Activated CD4-positive, CD25-positive, alpha-beta regulatory T cell treated with anti-CD3 and anti-CD28 coated beads, Interleukin-2, amount 50 U/mL, for 16 hours (primary cell): ENCODE measurements around the gene CASKIN2.

Experiments used
- DNase-seq: peaks from one replicate; pipeline ENCODE4 v3.0.0-alpha.2; 2020; ENCODE audit warnings: low read depth, low spot score

CASKIN2 gene

DNA sequence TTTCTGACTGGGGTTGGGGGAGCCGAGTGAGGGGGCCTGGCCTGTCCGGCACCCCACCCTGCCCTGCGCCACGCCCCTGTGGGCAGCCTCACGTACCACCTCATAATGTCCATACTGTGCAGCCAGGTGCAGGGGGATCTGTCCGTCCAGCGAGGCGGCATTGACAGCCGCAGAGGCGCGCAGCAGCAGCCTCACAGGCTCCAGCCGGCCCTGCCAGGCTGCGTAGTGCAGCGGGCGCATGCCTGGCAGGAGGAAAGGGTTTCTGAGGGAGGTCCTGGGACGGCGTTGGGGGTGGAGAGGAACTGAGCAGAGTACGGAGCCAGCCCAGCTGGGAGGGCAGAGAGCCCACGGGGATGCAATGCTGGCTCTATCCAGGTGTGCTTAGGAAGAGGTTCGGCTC, 8.4 kb downstream of the CASKIN2 start:
- no peak for DNase-seq

DNA sequence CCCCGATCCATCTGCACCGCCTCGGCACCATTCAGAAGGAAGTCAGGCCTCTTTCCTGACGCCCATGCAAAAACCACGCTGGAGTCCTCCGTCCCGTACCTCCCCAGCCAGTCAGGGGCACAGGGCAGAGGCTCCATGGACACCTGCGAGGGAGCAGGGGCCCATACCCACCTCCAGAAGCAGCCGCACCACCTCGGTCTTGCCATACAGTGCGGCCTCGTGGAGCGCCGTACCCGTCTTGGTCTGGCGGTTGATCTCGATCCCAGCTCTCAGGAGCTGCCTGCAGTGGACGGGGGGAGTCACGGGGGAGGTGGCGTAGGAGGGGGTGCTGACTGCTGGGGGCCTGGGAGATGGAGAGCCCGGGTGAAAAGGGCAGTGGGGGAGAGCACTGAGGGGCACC, 9.2 kb downstream of the CASKIN2 start:
- DNase-seq, result no peak

DNA sequence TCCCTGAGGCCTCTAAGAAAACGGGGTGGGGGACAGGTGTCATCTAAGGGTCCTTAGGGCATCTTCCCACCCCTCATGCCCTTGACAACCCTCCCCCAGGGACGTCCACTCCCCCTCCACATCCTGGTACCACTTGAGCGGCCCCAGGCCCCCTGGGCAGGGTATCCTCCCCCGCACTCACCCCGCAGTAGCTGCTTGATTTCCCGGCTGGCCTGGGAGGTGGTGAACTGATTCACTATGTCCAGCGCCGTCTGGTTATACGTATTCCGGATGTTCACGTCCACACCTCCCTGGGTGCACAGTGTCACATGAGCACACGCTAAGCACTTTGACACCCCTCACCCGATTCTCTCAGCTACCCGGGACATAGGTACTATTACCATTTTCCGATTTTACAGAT, 9.7 kb downstream of the CASKIN2 start:
- no peak for DNase-seq

DNA sequence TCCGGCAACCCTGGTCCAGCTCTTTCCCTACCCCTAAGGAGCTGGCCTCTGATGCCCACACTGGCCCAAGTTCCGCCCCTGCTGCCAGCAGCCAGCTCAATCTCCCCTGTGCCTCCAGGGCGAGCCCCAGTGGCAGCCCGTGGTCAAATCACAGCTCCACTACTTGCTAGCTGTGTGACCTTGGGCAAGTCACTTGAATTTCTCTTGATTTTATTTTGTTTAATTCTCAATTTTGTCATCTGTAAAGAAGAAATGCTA, 10.3 kb downstream of the CASKIN2 start:
- DNase-seq, result no peak

DNA sequence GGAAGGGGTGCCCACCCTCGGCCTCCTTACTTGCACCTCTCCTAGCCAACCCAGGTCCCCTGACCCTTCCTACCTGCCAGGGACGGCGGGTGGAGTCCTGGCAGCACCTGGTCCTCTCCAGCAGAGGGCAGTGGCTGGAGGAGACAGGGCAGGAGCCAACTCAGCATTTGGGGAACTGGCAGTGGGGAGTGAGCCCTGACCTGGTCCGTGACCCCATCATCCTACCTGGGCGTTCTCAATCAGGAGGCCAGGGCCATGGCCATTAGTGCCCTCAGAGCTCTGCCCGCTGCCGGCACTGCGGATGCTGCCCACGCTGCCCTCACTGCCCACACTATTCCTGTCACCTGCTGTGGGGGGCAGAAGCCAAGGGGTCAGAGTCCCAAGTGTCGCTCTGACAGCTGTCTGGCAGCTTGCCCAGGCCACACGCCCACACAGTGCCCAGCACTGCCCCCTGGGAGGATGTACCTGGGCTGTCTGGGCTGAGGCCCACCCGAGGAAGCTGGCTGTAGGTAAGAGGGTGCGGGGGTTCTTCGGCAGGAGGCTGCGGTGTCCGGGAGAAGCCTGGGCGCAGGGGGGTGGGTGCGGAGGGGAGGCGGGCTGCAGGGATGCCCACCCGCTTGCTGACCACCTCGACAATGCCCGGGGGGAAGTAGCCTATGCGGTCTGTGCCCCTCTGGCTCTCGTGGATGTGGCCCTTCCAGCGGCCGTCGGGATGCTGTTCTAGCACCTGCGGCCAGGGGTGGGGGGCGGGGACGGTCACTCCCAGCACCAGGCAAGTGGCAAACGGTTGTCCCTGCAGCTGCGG, 10.8 kb downstream of the CASKIN2 start:
- no peak for DNase-seq

DNA sequence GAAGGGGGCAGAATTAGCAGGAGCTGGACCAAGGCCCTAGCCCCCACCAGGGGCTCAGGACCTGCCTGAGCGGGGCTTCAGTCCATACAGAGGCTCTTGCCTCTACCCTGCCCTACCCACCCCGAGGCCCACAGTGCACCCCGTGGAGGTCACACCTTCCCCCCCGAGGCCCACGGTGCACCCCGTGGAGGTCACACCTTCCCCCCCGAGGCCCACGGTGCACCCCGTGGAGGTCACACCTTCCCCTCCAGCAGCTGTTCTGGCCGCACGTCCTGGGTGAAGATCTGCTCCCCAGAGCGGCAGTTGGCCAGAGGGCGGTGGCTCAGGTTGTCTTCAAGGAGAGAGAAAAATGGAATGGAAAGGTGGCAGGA, 11.4 kb downstream of the CASKIN2 start:
- DNase-seq, result no peak

DNA sequence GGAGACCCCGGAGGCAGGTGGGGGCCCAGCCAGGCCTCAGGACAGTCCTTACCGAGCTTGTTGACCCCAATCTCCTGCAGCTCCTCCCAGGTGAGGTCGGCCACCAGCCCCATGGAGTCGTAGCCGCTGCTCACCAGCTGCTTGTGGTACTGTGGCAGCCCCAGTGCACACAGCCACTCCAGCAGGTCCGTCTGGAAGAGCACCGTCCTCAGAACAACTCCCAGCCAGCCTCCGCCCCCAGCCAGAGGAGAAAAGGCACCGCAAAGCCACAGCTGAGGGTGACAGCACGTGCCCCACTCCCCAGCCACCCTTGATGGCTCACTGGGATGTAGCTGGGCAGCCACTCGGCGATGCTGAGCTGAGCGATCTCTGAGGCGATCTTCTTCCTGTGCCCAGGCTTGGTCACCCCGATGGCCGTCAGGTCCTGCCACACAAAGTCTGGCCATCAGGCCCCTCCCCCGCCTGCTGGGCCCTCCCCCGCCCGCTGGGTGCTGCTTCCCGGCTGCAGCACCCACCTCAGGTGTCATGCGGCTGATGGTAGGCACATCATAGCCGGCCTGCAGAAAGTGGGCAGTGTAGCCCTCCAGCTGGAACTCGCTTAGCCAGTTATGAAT, 11.9 kb downstream of the CASKIN2 start:
- DNase-seq, result no peak

DNA sequence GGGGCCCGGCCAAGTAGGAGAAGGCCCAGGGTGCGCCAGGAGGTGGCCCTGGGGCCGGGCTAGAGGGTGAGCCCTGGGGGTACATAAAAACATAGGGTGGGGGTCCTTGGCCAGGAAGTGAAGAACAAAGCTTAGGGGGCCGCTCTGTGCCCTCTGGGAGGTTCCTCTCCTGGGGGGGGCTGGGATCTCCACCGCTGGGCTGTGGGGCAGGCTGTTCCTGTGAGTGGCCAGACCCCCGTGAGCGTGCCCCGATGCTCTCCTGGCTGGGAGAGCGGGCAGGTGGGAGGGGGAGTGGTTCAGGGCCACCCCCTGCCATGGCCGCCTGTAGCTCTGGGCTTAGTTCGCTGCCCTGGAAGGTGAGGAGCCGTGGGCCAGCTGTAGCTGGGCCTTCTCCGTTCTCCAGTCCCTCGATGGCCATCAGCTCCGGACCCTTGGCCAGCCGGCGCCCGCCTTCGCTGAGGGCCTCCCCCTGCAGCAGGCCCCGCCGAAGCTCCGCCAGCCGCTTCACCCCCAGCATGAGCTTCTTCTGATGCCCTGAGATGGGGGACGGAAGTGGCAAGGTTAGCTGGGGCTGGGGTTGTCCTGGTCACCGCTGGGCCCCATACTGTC, 12.5 kb downstream of the CASKIN2 start:
- DNase-seq, result no peak

DNA sequence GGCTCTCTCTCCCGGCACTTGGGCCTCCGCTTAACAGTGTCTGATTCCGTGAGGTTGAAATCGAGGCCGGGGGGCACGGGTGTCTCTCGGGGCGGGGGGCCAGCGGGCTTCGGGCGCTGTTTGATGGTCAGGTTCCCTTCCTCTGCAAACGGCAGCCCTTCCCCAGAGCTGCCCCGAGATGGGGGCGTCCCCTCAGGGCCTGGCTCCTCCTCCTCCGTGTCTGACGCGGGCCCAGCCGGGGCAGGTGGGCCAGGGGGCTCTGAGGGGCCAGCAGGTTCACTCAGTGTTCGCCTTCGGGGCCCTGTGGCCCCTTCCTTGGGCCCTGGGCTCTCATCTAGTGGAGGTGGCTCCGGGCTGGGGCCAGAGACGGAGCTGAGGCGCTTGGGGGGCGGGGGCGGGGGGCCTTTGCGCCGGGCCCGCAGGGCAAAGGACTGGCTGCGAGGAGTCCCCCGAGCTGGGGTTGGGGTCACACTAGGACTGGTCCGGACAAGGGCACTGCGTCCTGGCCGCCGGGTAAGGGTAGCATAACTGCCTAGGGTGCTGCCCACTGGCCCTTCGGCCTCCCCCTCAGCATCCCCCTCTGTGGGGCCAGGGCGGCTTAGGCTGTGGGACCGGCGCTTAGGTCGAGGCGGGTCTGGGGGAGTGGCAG, 13.1 kb downstream of the CASKIN2 start:
- DNase-seq, result no peak

DNA sequence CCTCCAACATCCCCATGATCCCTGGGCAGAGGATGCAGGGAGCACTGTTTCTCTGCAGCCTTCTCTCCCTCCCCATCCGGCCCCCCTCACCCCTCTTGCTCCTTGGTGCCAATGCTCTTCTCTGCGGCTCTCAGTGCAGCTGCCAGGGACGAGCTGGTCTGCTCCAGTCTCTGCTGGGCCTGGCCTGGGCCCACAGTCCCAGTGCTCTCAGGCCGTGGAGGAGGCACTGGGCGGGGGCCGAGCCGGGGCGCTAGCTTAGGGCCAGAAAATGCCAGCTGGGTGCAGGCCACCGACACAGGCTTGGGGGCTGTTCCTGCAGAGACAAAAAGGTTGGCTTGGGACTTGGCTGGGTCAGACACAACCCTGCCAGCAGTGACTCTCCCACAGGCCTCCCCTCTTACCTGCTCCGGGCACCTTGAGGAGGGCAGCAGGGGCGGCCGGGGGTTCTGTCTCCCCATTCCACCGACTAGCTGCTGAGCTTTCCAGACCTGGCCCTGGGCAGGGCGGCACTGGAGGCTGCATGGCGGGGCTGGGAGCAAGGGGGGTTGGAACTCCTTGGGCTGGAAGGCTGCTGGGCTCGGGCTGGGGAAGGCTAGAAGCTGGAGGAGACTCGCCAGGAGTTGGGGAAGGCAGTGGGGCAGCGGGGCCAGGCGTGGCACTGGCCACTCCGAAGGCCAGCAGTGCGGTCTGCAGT, 13.8 kb downstream of the CASKIN2 start:
- no peak for DNase-seq

DNA sequence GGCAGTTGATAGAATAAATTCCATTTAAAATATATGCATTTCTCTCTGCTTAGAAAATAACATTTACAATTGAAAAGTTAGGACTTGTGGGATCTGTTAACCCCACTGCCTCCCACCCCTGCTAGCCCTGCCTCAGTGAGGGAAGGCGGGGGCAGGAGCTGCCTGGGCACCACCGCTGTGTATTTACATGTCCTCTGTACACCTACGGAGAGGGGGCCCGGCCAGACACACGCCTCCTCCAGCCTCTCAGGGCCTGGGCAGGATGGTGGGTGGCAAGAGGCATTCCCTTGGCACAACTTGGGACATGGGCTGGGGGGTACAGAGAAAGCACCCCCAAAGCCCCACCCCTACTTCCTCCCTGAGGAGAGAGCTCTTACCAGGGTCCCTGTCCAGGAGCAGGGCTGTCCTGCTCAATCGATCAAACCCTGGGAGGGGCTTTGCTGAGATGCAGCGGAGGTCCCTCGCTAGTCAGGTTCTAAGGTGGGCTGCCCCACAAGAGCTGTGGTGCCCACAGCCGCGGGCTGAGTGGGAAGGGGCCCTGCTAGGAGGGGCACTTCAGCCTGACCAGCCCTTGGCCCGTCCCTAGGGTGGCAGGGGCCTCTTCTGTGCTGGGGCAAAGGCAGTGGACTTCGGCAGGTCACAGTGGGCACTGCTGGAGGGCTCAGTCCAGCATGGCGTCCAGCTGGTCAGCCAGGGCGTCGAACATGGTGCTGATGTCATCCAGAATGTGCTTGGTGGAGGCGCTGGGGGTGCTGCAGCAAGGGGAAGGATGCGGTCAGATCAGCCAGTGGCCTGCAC, 14.7 kb downstream of the CASKIN2 start:
- DNase-seq, result no peak

DNA sequence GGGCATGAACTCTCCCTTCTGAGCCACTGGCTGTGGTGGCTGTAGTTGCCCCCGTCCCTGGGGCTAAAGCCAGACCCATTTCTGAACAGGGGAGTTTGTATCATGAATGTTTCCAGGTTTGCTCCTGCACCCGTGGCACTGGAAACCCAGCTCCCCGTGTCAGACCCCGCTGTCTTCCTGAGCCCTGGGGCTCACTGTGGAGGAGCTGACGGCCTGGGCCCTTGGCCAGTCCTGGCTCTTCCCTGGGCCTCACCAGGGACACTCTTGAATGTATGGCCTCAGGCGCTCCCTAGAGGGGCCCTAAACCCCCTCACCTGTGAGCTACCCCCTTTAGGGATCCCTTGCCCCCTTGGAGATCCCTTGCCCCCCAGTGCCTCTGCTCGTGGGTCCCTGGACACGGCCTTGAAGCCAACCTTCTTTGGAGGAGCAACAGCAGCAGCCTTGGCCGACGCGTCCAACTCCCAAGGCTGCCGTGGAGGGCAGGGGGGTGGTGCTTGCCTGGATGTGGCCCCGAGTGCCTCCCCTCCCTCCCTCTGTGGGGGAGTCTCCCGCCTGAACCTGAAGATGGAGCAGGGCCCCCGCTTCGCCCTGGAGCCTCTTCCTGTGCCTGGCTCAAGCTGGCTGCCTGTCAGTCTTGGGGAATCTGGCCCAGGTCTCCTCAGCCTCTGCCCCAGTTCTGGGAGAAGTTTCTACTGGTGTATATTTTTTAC, 15.9 kb downstream of the CASKIN2 start:
- no peak for DNase-seq

DNA sequence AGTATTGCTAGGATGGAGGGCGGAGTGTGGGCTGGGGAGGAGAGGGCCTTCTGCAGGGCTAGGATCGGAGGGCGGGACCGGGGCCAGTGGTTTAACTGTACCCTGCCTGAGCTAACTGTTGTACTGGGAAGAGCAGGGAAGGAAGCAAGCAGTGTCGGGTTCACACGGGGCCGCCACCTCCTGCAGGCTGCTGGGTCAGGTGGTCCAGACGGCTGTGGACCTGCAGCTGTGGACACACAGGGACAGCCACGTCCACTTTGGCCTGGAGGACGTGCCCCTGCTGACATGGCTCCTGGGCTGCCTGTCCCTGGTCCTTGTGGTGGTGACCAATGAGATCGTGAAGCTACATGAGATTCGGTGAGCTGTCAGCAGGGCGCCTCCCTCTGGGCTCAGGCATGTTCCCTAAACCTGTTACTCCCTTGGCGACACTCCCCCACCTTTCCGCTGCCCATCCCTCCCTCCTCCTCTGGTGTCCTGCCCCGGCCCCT, 16.6 kb downstream of the CASKIN2 start:
- DNase-seq, result no peak

DNA sequence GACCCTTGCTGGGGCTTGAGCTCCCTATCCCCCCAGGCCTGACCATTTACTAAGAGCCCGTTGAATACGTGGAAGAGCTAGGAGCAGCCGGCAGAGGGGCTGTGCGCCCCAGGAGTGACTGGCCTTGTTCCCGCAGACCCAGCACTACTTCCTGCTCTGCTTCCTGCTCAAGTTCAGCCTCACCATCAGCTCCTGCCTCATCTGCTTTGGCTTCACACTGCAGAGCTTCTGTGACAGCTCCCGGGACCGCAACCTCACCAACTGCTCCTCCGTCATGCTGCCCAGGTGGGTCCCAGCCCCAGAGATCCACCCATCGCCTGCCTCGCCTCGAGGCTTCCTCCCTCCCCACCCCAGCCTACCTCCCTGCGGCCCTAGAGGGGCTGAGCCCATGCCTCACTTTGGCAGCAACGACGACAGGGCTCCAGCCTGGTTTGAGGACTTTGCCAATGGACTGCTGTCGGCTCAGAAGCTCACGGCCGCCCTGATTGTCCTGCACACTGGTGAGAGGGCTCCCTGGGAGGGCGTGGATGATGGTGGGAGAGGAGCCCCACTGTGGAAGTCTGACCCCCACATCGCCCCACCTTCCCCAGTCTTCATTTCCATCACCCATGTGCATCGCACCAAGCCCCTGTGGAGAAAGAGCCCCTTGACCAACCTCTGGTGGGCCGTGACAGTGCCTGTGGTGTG, 17.2 kb downstream of the CASKIN2 start:
- no peak for DNase-seq

DNA sequence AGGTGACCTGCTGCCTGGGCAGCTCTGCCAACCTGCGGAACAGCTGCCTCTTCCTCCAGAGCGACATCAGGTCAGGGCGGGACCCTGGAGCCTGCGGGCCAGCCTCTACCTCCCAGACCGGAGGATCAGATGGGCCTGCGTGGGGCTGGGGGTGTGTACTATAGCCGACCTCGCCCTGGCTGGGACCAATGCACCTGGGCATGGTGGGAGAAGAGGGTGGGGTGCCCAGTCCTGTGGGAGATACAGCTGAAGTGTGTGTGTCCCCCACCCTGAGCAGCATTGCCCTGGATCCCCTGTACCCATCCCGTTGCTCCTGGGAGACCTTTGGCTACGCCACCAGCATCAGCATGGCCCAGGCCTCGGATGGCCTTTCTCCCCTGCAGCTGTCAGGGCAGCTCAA, 19.3 kb downstream of the CASKIN2 start:
- no peak for DNase-seq

DNA sequence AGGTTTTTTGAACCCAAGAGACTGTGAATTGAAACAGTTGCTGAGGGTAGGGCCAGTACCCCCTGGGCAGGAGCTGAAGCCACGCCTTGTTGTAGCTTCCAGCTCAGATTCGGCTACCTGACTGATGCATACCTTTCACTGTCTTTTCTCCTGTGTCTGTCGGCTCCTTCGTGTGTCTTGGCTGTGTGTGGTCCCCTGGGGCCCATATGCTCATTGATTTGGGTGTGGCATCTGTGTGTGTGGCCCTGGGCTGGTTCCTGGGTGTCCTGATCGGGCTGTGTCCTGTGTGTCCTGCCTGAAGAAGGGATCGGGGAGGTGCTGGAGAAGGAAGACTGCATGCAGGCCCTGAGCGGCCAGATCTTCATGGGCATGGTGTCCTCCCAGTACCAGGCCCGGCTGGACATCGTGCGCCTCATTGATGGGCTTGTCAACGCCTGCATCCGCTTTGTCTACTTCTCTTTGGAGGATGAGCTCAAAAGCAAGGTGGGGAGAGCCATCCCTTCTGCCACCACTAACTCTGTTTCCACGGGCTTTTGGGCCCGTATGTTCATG, 20.9 kb downstream of the CASKIN2 start:
- DNase-seq, result no peak

DNA sequence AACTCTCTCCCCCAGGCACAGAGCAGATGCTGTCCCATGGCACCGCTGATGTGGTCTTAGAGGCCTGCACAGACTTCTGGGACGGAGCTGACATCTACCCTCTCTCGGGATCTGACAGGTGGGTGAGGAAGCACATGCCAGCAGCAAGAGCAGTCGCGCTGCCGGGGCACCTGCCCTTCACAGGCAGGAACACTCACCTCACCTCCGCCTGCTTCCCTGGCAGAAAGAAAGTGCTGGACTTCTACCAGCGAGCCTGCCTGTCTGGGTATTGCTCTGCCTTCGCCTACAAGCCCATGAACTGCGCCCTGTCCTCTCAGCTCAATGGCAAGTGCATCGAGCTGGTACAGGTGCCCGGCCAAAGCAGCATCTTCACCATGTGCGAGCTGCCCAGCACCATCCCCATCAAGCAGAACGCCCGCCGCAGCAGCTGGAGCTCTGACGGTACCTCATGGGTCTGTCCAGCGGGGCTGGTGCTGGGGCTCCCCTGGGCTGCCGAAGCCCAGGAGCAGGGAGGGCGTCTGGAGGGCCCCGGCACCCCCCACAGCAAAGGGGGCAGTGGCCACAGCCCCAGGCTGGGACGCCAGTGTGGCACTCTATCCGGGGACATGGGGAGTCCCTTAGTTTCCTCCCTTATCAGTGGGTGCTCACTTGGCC, 21.7 kb downstream of the CASKIN2 start:
- DNase-seq, result no peak

DNA sequence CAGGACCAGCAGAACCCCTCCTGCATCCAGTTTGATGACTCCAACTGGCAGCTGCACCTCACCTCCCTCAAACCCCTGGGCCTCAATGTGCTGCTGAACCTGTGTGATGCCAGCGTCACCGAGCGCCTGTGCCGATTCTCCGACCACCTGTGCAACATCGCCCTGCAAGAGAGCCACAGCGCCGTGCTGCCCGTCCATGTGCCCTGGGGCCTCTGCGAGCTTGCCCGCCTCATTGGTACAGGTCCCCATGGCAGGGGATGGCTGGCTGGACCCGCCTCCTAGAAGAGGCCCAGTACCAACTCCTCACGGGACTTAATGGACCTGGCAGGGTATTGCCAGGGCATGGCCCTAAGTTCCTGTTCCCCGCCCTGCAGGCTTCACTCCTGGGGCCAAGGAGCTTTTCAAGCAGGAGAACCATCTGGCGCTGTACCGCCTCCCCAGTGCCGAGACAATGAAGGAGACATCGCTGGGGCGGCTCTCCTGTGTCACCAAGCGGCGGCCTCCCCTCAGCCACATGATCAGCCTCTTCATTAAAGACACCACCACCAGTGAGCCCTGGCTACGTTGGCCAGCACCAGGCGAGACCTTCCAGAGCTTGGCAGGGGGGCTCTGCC, 22.7 kb downstream of the CASKIN2 start:
- DNase-seq, result no peak

DNA sequence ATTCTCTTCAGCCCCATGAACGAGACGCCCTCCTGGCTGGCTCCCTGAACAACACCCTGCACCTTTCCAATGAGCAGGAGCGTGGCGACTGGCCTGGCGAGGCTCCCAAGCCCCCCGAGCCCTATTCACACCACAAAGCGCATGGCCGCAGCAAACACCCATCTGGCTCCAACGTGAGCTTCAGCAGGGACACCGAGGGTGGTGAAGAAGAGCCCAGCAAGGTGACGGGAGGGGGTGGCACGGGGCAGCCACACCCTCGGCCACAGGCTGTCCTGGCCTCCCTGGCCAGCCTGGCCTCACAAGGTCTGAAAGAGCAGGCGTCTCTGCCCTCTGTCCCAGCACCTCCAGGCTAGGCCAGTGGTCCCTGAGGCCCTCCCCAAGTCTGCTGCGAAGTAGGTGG, 23.7 kb downstream of the CASKIN2 start:
- no peak for DNase-seq
